HG02884 (cell line): ENCODE data around the gene CCDC97.
"Not testable (repeated sequence)": the region's sequence is repeated elsewhere in the genome, so short reads cannot be mapped to it uniquely, and the experiment has no call there.

ENCODE experiments used
- ATAC-seq: cut with Tn5 transposase; IDR thresholded peaks from one replicate; pipeline ENCODE4 v1.9.1; 2021; ENCODE audit warnings: mild to moderate bottlenecking, moderate library complexity; ENCODE audit not compliant: unreplicated experiment

CCDC97 gene

GRCh38 chr19:41357746-41358145 is 47.8 kb downstream of the CCDC97 start:
- ATAC-seq = no peak

GRCh38 chr19:41359741-41360140 is 49.8 kb downstream of the CCDC97 start:
- no peak for ATAC-seq

- no peak for ATAC-seq
Measured at GRCh38 chr19:41362143-41362847, 52.3 kb downstream of the CCDC97 start.

- no peak for ATAC-seq
Measured at GRCh38 chr19:41363371-41363752, 53.4 kb downstream of the CCDC97 start.

GRCh38 chr19:41363753-41364523 is 54.0 kb downstream of the CCDC97 start, which contains the start of gene B9D2:
Gene B9D2 (minus strand): TSS chr19:41364149. CDS start chr19:41363519, 630 bp downstream.
- peak; percentile 69 for ATAC-seq

DNA sequence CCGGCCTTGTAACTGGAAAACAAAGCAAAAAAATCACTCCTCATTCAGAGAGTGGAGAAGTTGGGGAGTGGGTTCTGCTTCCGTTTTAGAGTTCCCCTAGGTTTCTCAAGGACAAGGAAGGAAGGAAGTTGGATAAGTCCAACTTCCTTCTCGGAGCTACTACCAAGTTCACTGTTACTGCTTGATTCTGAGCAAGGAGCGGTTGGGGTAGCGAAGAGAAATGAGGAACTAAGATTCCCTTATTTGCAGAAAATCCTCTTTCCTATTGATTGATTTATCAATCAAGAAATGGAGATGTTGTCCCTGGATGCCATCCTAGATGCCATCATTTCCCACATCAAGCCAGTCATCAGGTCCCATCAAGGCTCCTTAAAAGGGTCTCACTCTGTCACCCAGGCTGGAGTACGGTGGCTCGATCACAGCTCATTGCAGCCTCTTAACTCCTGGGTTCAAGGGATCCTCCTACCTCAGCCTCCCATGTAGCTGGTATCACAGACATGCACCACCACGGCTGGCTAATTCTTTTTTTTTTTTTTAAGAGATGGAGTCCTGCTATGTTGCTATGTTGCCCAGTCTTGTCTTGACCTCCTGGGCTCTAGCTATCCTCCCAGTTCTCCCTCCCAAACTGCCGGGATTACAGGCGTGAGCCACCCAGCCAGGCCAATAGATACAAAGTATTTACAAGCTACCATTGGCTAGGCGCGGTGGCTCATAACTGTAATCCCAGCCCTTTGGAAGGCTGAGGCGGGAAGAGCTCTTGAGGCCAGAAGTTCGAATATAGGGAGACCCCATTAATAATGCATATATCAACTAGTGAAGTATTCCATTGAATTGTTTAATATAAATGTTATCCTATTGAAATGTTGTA is 54.8 kb downstream of the CCDC97 start:
- ATAC-seq = no peak

DNA sequence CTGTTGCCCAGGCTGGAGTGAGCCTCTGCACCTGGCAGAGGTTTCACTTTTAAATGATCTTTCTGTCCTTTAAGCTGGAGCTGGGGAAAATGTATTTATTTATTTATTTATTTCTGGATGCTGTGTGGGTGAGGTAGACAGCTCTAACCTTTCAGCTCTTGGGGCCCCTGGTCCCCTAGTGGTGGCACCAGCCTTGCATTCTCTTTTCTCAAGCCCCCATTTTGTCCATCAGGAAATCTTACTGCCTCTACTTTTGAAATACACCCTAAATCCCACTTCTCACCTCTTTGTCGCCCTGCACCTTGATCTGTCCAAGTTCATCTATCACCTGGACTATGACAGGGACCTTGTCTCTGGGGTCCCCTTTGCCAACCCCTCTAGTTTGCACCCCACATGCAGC is 56.1 kb downstream of the CCDC97 start:
- ATAC-seq = no peak

DNA sequence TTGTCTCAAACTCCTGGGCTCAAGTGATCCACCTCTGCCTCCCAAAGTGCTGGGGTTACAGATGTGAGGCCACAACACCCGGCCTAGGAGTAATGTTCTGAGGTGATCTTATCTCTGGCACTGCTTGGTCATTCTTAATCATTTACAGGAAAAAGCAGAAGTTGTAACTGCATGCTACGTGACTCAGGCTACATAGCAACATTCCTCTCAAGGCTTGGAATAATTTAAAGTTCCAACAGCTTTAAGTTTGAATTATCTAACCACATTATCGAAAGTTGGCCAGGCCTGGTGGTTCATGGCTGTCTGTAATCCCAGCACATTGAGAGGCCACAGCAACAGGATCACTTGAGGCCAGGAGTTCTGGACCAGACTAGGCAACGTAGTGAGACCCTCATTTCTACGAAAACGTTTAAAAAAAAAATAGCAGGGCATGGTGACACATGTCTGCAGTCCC is 57.9 kb downstream of the CCDC97 start:
- no peak for ATAC-seq

- no peak for ATAC-seq
Measured at GRCh38 chr19:41369769-41370168, 59.8 kb downstream of the CCDC97 start.

DNA sequence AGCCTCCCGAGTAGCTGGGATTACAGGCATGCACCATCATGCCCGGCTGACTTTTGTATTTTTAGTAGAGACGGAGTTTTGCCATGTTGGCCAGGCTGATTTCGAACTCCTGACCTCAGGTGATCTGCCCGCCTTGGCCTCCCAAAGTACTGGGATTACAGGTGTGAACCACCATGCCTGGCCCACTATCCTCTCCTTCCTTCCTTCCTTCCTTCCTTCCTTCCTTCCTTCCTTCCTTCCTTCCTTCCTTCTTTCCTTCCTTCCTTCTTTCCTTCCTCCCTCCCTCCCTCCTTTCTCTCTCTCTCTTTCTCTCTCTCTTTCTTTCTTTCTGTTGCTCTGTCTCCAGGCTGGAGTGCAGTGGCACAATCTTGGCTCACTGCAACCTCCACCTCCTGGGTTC is 61.1 kb downstream of the CCDC97 start:
- not testable (repeated sequence) for ATAC-seq

GRCh38 chr19:41371541-41371940 is 61.6 kb downstream of the CCDC97 start:
- no peak for ATAC-seq

GRCh38 chr19:41372501-41372900 is 62.5 kb downstream of the CCDC97 start:
- no peak for ATAC-seq

DNA sequence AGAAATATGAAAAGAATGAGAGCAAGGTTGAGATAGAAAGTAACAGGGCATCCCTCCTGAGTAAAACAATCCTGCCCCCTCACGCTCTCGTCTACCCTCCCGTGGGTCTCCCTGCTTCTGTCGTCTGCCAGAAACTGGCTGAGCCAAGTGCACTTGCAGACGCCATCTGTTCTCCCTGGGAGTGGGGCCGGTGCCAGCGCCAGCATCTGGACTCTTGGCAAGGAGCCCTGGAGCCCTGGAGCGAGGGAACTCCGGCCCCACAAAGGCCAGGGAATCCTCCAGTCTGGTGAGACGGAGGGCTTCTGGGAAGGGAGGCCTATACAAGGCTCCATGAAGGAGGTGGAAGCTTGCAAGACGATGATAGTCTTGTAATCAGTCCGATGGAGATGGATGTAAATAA is 64.0 kb downstream of the CCDC97 start:
- no peak for ATAC-seq
